ENCODE results near the gene KBTBD3.
A peak's percentile ranks its signal among the peaks of the same experiment; 100 is the strongest.

KBTBD3 gene, protein sequence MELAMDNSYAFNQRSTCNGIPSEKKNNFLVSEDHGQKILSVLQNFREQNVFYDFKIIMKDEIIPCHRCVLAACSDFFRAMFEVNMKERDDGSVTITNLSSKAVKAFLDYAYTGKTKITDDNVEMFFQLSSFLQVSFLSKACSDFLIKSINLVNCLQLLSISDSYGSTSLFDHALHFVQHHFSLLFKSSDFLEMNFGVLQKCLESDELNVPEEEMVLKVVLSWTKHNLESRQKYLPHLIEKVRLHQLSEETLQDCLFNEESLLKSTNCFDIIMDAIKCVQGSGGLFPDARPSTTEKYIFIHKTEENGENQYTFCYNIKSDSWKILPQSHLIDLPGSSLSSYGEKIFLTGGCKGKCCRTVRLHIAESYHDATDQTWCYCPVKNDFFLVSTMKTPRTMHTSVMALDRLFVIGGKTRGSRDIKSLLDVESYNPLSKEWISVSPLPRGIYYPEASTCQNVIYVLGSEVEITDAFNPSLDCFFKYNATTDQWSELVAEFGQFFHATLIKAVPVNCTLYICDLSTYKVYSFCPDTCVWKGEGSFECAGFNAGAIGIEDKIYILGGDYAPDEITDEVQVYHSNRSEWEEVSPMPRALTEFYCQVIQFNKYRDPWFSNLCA

DNA sequence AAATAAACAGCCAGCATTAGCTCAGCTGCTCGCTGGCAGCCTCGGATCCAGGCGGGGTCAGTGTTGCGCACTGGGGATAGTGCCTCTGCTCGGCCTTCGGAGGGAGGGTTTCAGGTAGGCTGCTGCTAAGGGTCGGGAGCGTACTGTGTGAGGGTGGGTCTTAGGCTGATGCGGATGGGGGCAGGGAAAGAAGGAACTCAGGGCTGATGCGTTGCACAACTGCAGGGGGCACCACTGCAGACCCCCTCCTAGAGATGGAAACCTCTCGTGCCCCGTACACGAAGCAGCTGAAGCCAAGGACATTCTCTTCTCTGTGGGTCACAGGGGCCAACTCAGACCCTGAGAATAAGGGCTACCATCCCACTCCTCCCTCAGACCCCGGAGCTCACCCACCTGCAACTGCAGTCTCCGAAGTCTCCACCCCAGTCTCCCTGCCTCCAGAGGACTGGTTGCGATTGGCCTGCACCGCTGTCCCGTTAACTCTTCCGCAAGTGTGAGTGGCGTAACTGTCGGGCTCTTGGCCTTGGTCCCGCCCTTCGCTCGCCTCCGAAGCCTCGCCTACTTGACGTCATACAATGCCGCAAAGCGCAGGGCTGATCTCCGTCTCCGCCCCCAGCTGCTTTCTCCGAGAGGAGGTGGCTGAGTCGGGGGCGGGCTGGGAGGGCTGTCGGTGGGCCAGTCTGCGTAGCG lies at the start of gene KBTBD3:
TSS of gene KBTBD3 (minus strand) at position 429 of the 690 bp plus-strand sequence. CDS start 18,250 bp downstream, outside the sequence.
- peak; percentile 98 for DNase-seq

DNA sequence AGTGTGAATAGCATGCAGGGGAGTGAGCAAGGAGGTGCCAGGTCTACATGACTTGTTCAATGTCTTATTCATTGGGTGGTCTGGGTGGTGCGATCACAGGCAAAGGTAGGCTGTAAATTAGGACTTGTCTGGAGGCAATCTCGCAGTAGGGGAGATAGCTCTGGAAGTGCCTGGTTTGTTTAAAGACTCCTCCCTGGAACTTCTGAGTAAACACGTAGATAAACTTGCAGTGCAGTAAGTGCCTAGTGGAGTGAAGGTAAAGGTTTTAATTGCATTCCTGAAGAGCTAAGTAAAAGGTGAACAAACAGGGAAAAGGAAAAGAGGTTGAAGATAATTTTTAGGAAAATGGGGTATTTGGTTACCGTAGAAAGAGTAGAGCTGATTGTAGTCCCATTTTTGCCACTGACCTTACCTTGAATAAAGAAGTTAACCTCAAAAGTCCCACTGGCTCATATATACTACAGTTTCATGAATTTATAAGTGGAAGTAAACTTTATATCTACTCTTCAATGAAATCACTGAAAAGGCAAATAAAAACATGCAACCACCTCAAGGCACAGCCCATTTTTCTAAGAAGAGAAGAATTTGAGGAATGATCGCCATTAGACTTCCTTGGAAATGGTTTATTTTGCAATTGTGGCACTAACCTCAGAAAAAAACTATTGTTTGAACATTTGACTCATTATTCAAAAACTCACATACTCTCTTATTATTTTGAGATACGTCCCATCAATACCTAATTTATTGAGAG lies 44.6 kb upstream of the KBTBD3 start:
- no peak for DNase-seq

DNA sequence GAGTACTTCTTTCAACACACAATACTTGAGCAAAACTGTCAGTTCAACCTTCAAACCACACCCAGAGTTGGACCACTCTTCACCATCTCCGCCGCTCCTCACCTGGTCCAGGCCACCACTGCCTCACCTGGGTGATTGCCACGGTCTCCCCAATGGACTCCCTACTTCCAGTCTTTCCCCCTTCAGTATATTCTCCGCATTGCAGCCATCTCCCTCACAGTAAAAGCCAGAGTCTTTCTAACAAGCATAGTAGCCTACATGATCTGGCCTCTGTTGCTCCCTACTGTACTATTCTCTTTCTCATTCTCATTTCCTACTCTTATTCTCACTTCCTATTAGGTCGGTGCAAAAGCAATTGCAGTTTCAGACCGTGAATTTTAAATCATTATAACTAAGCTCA lies 28.8 kb upstream of the KBTBD3 start:
- no peak for DNase-seq

DNA sequence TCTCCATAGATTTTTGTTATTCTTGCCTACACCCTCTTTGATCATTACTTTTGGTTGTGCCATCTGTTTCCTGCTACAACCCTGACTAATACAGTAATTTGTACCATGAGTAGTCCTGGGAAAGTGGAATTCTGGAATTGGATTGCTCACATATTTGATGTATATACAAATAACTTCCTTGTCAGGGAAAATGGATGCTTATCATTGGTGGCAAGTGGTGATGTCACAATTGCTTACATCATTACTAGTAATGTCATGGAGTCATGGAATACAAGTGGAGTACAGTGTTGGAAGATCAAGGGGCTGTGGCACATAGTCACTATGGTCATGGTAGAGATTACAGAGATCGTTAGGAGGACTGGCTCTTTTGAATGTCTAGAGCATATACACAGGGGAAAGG lies 24.7 kb upstream of the KBTBD3 start:
- DNase-seq, result no peak

DNA sequence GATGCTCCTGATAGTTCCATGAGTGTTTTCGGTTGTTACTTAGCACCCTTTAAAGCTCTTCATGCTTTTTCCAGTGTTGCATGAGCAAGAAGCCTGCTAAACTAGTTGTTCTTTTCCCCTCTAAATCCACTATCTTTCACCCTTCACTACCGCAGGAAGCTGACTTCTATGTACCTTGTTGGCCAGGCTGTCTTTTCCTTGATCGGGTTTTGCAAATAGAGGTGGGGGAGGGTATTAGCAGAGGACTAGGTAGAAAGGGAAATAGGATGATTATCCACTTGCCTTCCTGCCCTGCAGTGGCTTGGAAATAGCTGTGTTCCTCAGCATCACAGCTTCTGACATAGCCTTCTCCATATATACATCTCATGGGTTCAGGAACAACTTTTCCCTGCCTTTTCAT lies 24.2 kb upstream of the KBTBD3 start:
- no peak for DNase-seq

DNA sequence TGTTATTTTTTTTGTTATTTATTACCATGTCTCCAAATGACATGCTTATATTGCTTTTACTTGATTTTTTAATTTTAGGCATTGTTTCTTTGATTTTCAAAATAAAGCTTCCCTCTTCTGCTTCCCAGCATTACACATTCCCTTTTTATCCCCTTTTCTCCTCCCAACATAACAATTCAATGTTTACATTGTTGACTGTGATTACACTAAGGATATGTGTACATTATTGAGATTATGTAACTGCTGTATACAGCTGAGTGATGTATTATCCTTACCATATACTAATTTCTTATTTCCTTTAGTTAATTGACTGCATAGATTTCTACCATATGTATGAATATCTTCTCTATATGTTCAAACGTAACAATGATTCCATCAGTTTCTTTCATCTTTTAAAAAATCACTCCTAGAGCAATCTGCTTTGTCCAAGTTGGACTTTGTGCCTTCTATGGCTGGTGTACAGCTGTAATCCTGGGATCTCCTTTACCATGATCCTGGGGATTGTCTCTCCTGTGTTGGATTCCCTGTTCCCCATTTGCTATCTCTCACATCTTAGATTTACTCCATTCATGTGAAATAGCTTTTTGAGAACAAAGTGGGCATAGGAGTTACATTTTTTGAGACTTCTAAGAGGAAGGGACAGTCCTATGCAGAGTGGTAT lies 21.9 kb upstream of the KBTBD3 start:
- no peak for DNase-seq

DNA sequence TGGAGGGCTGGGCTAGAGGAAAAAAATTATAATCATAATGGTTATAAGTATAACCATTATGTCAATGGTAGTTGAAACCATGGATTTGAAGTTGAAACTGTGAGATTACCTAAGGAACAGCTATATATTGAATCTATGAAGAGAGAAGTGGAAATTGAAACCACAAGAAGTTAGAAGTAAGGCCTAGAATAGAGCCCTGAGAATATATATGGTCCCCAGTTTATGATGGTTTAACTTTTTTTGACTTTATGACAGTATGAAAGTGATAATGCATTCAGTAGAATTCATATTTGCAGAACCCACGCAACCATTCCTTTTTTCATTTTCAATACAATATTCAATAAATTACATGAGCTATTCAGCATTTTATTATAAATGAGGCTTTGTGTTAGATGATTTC lies 15.3 kb upstream of the KBTBD3 start:
- no peak for DNase-seq

DNA sequence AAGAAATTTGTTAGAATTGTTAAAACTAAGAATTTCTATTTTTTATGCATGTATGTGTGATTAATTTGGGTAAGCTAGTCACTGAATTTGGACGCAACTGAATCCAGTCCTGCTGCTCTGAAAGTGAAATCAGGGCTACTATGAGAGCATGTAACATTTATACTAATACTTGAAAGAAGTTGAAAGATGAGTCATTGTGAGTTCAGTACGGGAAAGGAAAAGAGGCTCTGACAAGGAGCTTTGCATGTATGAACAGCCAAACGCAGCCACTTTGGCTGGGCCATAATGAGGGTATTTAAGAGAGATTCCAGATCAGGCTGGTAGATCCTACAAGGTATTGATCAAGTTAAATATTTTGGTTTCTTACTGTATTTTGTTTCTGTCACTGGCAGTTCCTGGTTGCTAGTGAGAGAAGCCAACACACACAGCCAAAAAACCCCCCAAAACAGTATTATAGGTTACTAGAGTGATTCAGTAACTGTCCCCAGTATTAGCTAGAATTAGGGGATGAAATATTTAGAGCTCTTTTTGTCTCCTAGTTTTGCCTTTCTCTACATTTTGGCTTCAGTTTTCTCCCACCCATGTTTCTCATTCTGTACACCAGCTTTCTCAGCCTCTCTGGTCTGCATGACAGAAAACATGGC lies 14.5 kb upstream of the KBTBD3 start:
- DNase-seq, result peak; percentile 34

DNA sequence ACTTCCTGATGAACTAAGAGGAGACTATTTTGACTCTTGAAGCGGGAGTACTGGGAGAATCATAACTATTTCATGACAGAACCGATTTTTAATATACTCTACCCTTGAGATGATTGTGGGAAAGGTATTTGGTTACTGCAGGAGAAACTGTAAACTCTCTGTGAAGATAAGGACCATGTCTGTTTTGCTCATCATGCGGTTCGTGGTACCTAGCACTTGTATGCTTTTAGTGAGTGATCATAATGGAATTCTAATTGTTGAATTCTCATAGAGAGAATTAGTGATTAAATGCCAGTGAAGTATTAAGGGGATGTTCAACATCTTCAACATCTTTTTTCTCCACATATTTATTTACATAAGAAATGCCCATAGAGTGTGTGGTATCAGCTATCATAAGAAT lies 11.7 kb upstream of the KBTBD3 start:
- no peak for DNase-seq

DNA sequence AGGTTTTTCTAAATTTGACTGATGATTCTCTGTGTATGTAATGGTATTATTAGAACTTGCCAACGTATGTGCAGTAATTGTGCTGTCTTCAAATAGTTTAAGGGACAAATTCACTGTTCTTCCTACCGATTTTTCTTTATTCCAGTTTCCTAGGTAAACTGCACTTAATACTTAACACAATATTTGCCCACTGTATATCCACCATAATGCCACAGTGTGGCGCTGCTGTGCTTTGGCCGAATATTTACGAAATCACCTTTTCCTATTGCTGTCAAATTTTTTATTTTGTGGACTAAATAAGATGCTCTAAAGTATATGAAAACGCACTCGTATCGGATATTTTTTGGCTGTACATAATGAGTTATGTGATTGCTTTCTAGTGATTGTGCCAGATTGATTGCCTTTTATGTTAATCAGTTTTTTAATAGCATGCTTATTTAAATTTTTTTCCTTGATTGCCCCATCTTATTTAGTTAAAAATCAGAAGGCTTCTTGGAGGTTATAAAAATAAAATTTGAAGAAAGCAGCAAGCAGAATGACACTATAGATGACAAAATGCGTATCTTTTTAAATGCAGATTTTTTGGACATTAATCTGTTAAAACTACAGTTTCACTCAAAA lies 10.8 kb upstream of the KBTBD3 start:
- peak; percentile 63 for DNase-seq

DNA sequence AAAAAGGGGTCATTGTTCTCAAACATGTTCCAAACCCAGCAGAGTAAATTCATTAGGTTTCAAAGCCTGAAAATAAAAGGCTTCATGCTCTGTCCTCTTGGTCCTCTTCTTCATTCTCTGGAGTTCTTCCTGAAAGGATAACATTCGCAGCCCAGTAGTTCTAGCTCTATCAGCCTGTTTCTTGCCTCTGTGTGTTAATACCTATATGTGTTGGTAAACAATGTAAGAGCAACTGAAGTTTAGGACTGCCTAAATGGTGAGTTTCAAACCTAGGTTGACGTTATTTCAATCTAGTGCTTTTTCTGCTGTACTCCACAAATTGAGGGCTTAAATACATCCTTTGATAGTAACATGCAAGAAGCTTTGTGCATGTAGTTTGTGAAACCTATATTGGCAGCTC lies 9.7 kb upstream of the KBTBD3 start:
- no peak for DNase-seq

DNA sequence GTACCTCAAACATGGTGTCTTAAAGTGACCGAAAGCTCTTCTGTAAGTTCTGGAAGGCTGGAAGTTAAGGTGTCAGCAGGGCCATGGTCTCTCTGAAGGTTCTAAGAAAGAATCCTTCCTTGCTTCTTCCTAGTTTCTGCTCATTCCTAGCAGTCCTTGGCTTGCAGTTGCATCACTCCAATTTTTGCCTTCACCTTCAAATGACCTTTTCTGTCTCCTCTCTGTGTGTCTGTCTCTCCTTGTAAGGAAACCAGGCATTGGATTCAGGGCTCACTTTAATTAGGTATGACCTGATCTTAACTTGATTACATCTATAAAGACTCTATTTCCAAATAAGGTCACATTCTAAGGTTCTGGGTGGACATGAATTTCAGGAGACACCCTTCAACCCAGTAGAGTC lies 9.0 kb upstream of the KBTBD3 start:
- no peak for DNase-seq

DNA sequence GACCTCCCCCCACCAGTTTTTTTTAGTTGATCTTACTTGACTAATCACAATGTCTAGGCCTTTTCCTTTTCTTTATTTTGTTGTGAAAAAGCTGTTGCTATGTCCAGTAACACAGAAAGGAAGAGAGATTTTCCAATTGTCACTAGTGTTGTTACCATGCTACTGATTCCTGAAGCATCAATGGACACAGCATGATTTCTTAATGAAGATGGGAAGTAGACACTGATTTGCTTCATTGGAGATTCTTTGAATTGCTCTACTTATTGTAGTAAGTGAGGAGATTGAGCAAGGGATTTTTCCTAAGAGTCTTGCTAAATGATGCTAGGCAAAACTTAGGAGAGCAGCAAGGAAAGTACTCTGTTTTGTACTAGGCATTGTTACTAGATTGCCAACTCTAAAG lies 4.9 kb upstream of the KBTBD3 start:
- DNase-seq, result no peak

DNA sequence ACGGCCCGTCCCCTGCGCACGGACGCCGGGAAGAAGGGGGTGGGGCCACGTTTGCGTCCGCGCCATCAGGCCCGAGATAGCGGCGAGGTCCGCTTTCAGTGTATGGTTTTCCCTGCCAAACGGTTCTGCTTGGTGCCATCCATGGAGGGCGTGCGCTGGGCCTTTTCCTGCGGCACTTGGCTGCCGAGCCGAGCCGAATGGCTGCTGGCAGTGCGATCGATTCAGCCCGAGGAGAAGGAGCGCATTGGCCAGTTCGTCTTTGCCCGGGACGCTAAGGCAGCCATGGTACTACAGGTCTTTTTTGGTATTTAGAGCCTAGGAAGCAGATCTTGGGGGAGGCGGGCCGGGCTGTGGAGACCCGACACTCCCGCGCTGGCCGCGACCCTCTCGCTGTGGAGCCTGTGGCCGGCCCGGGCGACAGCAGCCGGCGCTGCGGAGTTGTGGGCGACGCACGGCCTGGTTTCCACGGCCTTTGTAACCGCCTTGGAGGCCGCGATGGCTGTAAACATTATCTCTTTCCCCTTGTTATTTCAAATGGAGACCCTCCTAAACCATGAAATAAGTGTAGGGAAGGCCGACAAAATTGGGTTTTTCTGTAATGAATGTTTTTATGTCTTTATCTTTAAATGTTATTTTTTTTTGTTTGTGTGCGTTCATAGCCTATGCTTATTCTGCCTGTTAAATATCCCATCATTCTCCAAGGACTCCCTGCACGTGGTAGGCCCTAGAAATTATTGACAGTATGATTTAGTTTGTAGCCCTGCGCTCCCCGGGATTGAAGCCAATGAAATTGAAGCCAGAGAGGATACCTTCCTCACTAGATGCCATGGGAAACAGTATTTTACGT lies 685 bp upstream of the KBTBD3 start, which contains the start of gene AASDHPPT:
TSS of gene AASDHPPT (plus strand) at position 54 of the 847 bp plus-strand sequence. CDS start at position 103, 49 bp downstream.
- DNase-seq, result no peak

DNA sequence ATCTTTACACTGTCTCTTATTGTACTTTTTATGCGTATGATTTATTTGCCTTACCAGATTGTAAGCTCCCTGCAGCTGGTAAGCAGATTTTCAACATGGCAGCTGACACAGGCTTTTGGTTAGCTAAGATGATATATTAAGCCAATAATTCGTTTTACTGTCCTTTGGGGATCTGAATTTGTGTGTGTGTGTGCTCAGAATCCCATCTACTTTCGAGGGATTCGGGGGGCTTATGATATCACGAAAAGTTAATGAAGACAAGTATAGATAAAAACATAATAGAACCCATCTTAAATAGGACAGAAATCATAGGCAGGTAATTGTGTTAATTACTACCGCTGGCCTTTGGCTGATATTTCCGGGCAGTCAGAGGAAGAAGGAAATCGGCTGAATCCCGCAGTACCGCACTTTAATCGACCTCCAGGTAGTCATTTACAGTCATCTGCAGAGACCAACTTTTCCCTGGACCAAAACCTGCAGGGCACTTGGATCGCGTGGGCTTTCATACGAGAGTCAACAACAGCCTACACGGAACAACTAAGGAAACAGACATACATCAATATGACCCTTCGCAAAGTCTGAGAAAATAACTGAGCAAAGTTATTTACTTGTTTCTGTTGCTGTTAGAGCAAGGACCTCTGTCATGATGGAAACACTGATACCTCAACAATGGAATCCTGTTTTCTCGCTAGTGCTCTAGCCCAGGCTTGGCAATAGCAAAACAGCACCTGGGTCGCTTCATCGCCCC lies 802 bp downstream of the KBTBD3 start:
- DNase-seq, result no peak

DNA sequence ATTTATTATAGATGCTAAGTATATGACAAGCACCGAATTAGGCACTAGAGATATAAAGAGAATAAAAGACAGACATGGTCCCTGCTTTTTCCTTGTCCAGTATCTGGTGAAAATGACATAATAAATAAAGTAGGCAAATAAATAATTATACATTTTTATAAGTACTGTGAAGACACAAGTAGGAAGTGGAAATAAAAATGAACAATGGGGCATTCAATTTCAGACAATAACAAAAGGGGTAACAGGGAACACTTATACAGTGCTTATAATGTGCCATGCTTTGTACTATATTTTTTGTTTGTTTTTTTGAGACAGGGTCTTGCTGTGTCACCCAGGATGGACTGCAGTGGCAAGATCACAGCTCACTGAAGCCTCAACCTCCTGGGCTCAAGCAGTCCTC lies 4.3 kb downstream of the KBTBD3 start:
- DNase-seq, result no peak

DNA sequence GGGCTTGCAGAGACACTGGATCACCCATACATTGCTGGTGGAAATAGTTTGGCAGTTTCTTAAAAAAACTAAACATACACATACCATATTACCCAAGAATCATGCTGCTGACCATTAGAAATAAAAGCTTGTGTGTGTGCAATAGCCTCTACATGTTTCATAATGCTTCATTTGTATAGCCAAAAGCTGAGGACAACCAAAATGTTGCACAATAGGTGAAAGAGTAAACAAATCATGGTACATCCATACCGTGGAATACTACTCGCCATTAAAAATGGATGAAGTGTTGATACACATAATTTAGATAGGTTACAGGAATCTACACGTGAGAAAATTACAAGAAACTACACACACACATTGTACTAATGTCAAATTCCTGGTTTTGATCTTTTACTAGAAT lies 6.5 kb downstream of the KBTBD3 start:
- no peak for DNase-seq

DNA sequence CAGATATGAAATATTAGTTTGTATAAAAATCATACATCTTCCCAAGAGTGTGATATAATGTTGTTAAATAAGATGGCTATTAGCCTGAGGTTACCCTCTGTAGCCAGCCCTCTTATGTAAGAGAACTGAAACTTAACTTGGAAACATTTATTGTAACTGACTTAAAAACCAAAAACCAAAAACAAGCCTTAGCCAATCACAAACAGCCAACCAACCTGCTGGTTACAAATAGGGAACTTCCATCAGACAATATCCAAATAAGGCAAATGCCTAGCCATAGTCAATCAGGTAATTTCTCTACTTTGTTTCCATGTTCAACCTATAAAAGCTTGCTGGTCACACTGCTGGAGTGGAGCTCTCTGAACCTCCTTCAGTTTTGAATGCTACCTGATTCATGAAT lies 14.1 kb downstream of the KBTBD3 start:
- DNase-seq, result no peak

Data from activated CD4-positive, alpha-beta T cell treated with anti-CD3 and anti-CD28 coated beads for 48 hours (primary cell).